SK-N-SH (cell line): ENCODE results near the gene NEK7.

ENCODE experiments used
- EZH2phosphoT487 ChIP-seq: fragments of 200-600 bp; sonication (generic); IDR thresholded peaks from 2 replicates; pipeline ENCODE4 v1.6.1; 2017; ENCODE audit warnings: low read depth, mixed run types, mild to moderate bottlenecking, antibody characterized with exemption, moderate library complexity, borderline replicate concordance
- GABPA ChIP-seq: IDR thresholded peaks from 2 replicates; pipeline ENCODE4 v1.4.0; 2012; ENCODE audit warnings: low read depth, mild to moderate bottlenecking
- MEF2A ChIP-seq: IDR thresholded peaks from 2 replicates; pipeline ENCODE4 v1.4.0; 2012; ENCODE audit warnings: low read depth, borderline replicate concordance
- NFIC ChIP-seq: IDR thresholded peaks from 2 replicates; pipeline ENCODE4 v1.4.0; 2012; ENCODE audit warnings: borderline replicate concordance
- TAF1 ChIP-seq: IDR thresholded peaks from 2 replicates; pipeline ENCODE4 v1.6.1; 2012; ENCODE audit warnings: low read depth, mild to moderate bottlenecking, low read length, moderate library complexity, borderline replicate concordance
- TCF12 ChIP-seq: IDR thresholded peaks from 2 replicates; pipeline ENCODE4 v1.4.0; 2012
- TF ChIP-seq, protein P1 (sequence below): IDR thresholded peaks from 2 replicates; pipeline ENCODE4 v1.4.0; 2012; ENCODE audit warnings: low read depth, borderline replicate concordance
- TF ChIP-seq, protein P2 (sequence below): fragments of 200-600 bp; sonication (generic); IDR thresholded peaks from 2 replicates; pipeline ENCODE4 v1.6.1; 2017; ENCODE audit warnings: antibody characterized with exemption, mild to moderate bottlenecking, moderate library complexity
- TF ChIP-seq, protein P3 (sequence below): IDR thresholded peaks from 2 replicates; pipeline ENCODE4 v1.4.0; 2012; ENCODE audit warnings: low read depth

GRCh38 chr1:198161718-198162090 lies 4.9 kb downstream of the NEK7 start:
- TF ChIP-seq GABPA = no peak
- TF ChIP-seq, protein P1, sequence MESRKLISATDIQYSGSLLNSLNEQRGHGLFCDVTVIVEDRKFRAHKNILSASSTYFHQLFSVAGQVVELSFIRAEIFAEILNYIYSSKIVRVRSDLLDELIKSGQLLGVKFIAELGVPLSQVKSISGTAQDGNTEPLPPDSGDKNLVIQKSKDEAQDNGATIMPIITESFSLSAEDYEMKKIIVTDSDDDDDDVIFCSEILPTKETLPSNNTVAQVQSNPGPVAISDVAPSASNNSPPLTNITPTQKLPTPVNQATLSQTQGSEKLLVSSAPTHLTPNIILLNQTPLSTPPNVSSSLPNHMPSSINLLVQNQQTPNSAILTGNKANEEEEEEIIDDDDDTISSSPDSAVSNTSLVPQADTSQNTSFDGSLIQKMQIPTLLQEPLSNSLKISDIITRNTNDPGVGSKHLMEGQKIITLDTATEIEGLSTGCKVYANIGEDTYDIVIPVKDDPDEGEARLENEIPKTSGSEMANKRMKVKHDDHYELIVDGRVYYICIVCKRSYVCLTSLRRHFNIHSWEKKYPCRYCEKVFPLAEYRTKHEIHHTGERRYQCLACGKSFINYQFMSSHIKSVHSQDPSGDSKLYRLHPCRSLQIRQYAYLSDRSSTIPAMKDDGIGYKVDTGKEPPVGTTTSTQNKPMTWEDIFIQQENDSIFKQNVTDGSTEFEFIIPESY = no peak
- no peak for TF ChIP-seq TAF1
- no peak for TF ChIP-seq TCF12
- TF ChIP-seq, protein P2, sequence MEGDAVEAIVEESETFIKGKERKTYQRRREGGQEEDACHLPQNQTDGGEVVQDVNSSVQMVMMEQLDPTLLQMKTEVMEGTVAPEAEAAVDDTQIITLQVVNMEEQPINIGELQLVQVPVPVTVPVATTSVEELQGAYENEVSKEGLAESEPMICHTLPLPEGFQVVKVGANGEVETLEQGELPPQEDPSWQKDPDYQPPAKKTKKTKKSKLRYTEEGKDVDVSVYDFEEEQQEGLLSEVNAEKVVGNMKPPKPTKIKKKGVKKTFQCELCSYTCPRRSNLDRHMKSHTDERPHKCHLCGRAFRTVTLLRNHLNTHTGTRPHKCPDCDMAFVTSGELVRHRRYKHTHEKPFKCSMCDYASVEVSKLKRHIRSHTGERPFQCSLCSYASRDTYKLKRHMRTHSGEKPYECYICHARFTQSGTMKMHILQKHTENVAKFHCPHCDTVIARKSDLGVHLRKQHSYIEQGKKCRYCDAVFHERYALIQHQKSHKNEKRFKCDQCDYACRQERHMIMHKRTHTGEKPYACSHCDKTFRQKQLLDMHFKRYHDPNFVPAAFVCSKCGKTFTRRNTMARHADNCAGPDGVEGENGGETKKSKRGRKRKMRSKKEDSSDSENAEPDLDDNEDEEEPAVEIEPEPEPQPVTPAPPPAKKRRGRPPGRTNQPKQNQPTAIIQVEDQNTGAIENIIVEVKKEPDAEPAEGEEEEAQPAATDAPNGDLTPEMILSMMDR = no peak
- TF ChIP-seq, protein P3, sequence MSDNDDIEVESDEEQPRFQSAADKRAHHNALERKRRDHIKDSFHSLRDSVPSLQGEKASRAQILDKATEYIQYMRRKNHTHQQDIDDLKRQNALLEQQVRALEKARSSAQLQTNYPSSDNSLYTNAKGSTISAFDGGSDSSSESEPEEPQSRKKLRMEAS = no peak
- TF ChIP-seq MEF2A = no peak
- TF ChIP-seq NFIC = no peak
- TF ChIP-seq EZH2phosphoT487 = no peak
